Transverse colon (tissue), 4 donors: ENCODE results near the gene JCHAIN.

Experiments used
- CTCF ChIP-seq, 5 experiments: fragments of 200-600 bp in 3 of 5; fragments of 450-650 bp in 2 of 5; sonication (generic) in 3 of 5; IDR thresholded peaks; 1 replicate in 2 of 5; 2 replicates in 3 of 5; pipeline ENCODE4 v1.5.1; 2016 to 2017; ENCODE audit warnings: antibody characterized with exemption in 5 of 5, inconsistent platforms in 3 of 5, mild to moderate bottlenecking in 2 of 5, moderate library complexity in 1 of 5
- EP300 ChIP-seq: sonication (generic); formaldehyde crosslinking; IDR thresholded peaks from one replicate; pipeline ENCODE4 v1.6.1; 2017; ENCODE audit warnings: antibody characterized with exemption, low read depth
- POLR2A ChIP-seq: fragments of 450-650 bp; IDR thresholded peaks from one replicate; pipeline ENCODE4 v1.6.1; 2016; ENCODE audit warnings: antibody characterized with exemption, mild to moderate bottlenecking, moderate library complexity
- POLR2AphosphoS5 ChIP-seq, 3 donors: sonication (generic); formaldehyde crosslinking; IDR thresholded peaks; one replicate each; pipeline ENCODE4 v1.6.1; 2016; ENCODE audit warnings: antibody characterized with exemption in 3 of 3

DNA sequence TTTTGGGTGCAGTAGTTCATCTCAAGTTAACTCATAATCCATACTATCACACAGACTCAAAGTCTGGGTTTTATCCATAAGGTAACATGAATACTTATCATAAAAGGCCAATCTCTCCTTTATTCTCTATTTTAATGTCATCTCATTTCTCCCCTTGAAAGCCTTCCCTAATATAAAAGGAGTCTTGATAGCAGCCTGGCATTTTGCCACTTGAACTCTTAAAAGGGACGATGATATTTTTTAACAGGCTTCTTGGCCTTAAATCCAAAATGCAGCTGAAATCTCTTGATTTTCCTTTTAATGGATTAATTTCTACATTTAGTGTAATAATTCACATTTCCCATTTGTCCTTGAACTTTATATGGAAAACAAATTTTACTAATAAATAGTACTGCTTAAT is 8.4 kb upstream of the JCHAIN start:
- TF ChIP-seq CTCF (IDR thresholded peaks at IDR 0.05): no peak
- TF ChIP-seq EP300: no peak
- no peak for TF ChIP-seq POLR2A
- no peak for TF ChIP-seq POLR2AphosphoS5 (IDR thresholded peaks at IDR 0.05)
